ENCODE results near the gene BASP1.
"Not testable (repeated sequence)": the region's sequence is repeated elsewhere in the genome, so short reads cannot be mapped to it uniquely, and the experiment has no call there.

The BASP1 gene

DNA sequence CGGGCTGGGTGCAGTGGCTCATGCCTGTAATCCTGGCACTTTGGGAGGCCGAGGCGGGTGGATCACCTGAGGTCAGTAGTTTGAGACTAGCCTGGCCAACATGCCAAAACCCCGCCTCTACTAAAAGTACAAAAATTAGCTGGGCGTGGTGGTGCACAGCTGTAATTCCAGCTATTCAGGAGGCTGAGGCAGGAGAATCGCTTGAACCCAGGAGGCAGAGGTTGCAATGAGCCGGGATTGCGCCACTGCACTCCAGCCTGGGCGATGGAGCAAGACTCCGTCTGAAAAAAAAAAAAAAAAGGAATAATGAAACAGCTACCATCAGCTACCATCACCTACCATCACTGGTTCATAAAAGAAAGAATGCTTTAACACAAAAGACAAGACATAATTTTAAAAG lies 25.9 kb upstream of the BASP1 start:
- not testable (repeated sequence) for DNase-seq

DNA sequence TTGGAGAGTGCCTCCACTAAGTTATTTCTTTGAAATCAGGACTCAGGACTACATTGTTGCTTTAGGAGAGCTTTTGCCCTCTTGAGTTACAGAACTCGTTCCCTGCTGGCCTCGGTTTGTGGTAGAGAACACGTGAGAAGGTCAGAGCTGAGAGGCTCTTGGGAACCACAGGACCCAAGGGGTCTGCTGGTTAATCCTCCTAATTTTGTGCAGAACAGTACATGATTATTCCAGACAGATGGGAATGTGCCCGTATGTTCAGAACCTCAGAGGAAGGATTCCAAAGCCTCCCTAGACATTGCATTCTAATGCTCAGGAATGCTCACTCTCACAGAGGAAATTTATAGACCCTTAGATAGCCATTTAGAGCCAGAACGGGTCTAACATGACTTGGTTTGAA lies 25.2 kb upstream of the BASP1 start:
- no peak for DNase-seq

DNA sequence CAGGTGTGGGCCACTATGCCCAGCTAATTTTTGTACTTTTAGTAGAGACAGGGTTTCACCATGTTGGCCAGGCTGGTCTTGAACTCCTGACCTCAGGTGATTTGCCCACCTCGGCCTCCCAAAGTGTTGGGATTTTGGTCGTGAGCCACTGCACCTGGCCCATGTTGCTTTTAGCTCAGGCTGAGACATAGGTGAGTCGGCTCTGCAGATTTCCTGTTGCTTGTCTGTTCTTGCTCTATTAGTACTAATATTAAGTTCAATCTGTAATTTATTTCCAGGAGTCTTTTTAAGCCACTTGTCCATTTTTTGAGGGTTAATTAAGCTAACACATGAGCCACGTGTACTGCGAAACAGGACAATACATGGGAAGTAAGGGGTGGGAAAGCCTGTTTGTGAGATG lies 21.4 kb upstream of the BASP1 start:
- DNase-seq, result no peak

DNA sequence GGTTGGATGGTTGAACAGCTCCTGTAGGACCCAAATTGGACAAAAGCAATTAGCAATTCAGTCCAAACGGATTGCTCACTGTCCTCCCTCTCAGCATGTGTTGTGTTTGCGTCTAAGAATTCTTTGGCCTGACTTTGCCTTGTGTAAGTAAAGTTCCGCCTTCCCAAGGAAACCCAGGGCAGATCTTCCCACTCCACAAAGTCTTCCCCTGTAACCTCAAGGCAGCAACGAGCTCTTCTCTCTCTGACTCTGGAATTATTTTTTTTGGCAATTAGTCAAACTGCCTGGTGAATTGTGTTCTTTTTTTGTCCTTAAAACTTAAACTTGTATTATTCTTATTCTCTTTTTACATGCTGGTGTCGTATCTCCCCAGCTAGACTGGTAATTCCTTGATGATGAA lies 20.7 kb upstream of the BASP1 start:
- no peak for DNase-seq

DNA sequence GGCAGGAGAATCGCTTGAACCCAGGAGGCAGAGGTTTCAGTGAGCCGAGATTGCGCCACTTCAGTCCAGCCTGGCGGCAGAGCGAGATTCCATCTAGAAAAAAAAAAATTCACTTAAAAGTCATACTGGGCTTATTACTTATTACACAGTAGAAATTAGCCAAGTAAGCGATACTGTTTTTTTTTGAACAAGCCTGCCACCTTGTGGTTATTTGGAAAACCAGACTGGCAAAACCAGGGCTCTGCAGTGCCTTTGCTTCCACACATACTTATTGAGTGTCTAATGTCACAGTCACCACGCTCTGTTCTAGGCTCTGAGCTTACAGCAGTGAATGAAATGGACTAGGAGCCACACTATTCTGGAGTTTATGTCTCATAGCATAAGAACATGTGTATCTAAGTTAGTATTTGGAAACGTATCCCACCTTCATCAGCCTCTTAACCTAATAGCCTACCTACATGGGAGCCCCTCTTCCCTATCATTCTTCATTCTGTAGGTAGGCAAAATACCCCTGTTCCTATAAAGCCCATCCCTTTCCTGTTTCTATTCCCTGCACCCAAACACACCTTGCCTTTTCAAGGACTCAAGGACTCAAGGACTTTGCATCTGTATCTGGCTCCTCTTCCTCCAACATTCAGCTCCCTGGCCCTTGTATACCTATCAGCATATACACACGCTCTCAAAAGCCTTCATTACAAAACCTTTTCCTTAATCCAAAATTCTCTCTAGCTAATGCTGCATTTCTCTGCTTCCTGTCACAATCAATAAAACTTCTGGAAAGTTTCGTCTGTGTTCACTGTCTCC lies 13.9 kb upstream of the BASP1 start:
- DNase-seq, result peak; percentile 45 to 69 (median 69)

DNA sequence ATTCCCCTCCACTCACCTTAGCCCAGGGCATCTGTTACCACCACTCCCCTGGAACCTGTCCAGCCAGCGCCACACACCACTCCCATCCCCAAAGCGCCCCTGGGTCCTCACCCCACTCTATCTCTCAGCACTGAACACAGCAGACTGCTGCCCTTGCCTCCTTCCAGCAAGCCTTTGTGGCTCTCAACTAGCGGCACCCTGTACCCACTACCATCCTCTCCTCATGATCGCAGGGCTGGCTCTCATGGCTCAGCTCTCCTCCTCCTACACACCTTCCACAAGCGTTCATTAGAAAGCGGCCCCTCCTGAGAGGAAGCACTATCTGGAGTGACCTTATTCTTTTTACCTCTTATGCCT lies 13.3 kb upstream of the BASP1 start:
- DNase-seq, result no peak

DNA sequence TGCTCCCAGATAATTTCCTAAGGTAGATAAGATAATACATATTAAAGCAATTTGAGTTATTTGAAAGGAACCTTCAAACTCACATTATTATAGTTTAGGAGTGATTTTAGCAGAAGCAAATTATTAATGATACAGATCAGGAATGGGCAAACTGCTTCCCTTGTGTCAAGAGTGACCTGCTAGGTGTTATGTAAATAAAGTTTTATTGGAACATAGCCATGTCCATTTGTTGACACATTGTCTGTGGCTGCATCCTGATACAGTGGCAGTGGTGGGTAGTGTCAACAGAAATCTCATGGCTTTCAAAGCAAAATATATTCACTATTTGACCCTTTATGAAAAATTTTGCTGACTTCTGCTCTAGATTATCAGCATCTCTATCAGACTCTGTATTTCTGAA lies 11.4 kb upstream of the BASP1 start:
- no peak for DNase-seq

DNA sequence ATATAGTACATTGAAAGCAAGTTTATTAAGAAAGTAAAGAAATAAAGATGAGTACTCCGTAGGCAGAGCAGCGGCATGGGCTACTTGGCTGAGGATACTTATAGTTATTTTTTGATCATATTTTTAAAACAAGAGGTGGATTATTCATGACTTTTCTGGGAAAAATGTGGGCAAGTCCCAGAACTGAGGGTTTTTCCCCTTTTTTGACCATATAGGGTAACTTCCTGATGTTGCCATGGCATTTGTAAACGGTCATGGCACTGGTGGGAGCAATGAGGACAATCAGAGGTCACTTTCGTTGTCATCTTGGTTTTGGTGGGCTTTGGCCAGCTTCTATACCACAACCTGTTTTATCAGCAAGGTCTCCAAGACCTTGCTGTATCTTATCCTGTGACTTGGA lies 5.2 kb upstream of the BASP1 start:
- peak; percentile 49 to 79 (median 63) for DNase-seq

DNA sequence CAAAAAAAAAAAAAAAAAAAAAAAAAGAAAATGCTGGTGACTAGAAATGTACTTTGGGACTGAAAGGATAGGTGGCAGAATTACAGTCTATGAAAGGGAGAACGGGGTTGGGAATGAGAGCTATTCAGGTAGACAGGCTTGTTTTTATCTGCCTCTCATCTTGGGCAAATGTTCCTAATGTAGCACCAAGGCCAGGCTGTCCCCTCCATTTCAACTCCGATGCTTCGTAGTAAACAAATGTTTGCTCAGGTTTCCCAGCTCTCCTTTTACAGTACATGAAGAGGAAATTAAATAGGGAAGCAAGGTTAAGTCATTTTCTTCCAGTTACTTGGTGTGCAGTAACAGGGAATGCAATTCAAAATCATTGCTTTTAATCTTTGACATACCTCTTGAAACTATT lies 4.4 kb upstream of the BASP1 start:
- DNase-seq, result peak in 1 of 3 donors; percentile 48

DNA sequence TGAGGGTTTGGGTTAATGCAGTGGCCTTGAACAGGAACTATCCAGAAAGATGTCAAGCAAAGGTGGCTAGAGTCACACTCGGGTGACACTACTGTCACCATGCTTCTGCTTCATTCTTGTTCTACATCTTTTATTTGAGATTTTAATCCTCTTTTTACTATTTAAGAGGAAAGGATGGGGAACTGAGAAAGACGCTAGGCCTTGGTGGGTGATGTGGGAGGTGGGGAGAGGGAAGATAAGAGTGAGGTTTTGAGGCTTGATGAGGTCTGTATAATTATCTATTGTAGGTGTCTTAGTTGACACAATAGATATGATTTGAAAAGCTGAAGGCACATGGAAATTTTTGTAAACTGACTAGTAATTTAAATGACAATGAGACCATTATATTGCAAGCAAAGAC lies 3.5 kb upstream of the BASP1 start:
- no peak for DNase-seq

DNA sequence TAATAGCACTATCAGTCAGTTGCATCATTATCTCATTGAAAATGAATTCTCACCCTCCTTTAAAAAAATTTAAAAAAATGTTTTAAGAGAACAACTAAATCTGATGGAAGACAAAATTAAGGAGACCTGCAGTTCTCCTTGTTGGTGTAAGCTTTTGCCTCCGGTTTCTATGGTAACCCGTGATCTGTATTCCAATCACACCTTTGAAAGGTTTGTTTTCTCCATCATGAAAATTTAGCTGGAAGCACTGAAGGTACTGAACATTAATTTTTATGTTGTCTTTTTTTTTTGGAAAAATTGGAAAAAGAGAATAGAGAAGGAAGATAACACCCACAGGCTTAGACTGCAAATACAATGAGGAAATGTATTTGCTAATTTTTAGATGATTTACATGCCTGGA lies 2.5 kb upstream of the BASP1 start:
- DNase-seq, result no peak

DNA sequence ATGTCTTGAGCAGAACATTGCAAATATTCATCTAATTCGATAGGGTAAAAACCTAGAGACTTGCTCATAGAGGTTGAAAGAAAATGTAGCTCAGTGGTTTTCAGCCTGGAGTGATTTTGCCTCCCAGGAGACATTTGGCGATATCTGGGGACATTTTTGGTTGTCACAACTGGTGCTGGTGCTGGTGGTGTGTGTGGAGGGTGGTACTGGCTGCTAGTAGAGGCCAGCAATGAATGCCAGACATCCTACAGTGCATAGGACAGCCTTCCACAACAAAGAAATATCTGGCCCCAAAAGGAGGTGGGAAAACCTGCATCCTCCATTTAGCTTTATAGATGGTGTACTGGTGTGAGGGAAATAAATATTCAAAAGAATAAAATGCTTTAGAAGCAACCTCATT lies 2.1 kb upstream of the BASP1 start:
- no peak for DNase-seq

DNA sequence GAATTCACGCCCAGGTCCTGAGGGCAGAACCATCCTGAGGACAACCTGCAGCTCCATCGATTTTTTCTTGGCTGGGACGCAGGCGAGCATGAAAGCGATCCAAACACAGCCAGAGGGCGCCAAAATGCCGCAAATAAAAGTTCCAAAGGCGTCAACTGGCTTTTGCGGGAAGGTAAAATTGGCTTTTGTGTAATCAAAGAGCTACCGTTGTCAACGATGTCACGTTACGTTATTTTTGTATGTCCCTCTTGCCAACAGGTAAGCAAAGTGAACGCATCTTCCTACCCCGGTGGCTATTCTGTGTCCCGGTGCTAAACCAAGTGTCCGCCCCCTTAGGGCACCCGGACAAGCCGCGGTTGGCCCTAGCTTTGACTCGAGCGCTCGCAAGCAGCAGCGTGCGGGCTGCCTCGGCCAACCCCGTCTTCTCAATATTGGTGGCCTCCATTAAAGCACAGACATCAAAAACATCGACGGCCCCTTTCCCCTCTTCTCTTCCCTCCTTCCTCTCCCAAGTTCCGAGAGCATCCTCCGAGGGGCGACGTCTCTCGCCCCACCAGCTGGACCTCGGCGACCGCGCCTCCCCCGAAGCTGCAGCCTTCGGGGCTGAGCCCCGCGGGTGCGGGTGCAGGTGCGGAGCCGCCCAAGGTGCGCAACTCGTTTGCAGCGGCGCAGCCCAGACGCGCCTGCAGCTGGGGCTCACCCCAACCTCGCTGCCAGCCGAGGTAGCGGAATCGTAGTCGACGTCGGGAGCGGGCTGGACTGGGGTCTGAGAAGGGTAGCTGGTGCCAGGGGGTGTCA lies 1.1 kb upstream of the BASP1 start:
- peak; percentile 89 to 94 (median 91) for DNase-seq

DNA sequence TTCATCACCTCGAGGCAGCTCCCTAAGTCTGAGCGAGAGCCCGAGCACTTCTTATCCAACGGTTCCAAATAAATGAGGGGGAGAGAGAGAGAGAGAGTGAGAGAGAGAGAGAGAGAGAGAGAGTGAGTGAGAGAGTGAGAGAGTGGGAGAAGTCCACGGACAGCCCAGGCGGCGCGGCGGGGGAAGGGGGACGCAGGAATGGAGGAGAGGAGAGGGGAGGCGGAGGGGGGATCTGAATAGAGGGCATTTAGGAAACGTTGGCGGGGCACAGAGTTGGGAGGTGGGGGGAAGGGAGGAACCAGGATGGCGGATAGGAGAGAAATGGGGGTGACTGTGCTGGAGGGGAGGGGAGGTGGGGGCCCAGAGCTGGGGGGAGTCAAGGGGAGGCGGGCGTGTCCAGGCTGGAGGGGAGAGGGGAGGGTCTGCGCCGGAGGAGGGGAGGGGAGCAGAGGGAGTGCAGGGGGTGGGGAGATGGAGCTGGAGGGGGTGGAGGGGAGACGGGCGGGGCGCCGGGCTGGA lies 398 bp upstream of the BASP1 start:
- peak in 1 of 3 donors; percentile 45 for DNase-seq

DNA sequence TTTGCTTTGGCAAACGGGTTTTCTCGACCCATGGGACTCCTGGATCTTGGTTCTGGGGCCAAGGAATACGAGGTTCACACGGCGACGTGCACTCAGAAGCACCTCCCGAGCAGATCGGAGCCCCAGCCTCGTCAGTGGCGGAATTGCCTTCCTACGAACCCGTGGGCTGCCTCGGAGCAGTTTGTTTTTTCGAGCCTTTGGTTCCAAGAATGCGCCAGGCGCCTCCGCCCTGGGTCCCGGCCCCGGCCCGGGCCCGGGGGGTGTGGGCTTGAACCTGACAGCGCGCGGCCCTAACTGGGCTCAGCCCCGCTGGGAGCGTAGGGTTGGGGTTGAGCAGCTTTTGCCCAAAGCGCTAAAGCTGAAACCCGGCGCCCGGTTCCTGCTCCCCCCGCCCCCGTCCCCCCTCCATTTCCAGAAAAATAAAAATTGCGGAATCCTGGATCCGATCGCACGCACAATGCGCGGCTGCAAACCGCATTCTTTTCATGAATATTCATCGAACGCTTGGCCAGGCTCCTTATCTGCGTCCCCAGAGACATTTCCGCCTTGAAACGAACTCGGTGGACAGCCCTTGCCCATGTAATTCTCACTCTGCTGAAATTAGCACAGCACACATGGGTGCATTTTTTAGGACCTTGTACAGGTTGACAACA lies 1.0 kb downstream of the BASP1 start:
- peak; percentile 44 to 60 (median 54) for DNase-seq

DNA sequence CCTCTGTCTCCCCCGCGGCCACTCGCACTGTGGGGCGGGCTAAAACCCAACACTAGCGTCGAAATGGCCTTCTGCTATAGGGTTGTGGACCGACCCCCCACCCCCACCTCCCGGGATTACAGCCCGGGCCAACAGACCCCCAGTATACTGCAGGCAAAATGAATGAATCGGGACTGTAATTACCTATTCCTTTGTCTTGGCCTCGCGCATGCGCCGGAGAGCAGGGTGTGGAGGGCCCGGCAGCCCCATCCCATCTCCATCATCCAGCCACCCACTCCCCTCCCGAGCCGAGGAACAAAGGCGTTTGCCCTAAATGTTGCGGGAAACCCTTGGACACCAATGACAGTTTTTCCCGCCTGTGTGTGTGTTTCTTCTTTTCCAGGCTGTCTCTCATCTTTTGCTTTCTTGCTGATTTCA lies 1.6 kb downstream of the BASP1 start:
- peak; percentile 49 to 64 (median 51) for DNase-seq

DNA sequence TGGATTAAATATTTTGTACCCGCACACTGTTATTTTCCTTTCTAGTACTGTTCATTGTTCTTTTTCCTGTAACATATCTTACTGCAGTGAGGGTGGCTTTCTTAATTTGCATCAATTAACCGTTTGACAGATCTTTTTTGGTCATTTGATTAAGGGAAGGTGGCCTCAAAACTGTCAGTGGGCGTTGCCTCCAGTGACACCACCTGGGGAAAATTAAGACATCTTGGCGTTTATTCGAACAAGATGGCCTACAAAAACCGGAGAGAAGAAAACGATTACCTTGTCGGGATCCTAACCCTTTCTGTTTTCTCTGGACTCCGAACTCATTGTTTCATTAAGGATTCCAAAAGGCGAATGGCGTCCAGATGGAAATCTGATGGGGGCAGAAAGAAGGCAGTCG lies 2.0 kb downstream of the BASP1 start:
- no peak for DNase-seq

DNA sequence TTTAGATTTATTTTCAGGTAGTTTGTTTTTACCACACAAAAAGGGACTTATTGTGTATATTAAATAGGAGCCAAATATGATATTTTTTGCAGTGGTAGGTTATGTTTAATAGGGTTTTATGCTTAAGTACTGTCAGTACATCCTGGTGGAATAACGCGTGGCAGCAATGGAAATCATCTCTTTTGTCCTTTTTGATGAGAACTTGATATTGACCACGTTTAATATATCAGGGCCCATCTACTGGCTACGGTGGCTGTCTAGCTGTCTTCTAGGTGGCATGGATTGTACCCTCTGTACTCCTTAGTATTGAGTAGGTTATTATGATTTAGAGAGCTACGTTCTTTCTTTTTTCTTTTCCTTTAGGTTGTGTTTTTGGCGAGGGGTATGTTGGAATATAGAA lies 2.6 kb downstream of the BASP1 start:
- DNase-seq, result no peak

DNA sequence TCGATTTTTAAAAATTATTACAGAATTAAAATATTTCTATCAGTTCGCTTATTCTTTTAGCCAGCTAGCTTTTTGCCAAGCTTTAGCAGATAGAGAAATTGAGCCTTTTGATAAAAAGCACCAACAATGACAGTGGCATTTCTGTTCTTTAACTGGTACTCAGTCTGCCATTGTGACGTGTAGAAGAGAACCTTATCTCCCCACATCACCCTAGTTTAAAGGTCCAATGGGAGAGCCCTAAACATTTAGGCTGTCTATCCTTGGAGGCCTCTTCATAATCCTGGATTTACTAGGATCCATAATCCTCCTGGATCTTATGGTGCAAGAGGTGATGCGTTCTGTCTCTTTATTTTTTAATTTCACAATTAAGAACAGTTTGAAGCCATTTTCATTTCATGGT lies 3.0 kb downstream of the BASP1 start:
- no peak for DNase-seq

DNA sequence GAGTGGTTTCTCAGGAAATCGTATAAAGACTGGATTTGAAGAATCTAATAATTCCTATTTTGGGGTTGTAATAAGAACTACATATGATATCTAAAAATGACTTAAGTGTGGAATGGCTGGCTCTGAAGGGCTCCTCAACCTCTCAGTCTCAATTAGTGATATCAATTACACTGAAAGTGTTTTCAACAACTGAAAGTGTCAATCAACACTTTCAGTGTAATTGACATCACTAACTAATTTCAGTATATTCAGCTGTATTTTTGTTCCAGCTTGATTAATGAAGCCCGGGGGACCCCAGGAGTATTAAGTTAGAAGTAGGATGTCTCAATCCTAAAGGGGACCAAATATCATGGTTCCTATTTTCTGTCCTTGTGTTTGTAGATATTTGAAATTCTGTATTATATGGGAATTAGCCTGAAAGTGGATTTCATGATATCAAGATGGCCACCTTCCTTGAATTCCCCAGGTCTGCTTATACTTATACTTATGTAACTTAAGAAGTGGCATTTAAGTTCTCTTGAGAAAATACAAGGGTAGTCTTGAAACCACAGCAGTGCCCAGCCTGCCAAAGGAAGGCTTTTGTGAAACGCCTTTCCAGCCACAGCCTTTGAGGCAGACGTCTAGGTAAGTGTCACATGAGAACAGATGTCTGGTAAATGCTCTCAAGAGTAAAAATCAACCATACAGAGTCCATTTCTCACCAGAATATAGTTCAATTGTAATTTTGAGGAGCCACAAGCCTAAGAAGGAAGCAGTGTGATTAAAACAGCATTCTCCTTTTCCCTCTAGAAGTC lies 4.6 kb downstream of the BASP1 start:
- no peak for DNase-seq

DNA sequence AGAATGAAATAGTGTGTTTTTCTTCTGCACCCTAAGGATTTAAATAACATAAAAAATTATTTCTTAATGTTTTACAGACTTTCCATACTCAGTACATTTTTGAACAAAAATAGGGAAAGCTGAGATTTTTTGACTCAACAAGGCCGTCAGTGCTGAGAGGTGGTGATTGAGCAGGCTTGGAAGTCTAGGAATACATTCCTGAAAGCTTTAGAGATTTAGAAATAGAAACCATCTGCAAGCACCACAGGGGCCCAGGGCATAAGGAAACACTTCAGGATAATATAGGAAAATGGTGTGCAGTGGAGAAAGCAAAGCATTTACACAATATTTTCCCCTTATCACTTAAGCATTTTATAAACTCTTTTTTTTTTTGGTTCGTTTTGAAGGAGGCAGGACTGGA lies 5.2 kb downstream of the BASP1 start:
- DNase-seq, result no peak

DNA sequence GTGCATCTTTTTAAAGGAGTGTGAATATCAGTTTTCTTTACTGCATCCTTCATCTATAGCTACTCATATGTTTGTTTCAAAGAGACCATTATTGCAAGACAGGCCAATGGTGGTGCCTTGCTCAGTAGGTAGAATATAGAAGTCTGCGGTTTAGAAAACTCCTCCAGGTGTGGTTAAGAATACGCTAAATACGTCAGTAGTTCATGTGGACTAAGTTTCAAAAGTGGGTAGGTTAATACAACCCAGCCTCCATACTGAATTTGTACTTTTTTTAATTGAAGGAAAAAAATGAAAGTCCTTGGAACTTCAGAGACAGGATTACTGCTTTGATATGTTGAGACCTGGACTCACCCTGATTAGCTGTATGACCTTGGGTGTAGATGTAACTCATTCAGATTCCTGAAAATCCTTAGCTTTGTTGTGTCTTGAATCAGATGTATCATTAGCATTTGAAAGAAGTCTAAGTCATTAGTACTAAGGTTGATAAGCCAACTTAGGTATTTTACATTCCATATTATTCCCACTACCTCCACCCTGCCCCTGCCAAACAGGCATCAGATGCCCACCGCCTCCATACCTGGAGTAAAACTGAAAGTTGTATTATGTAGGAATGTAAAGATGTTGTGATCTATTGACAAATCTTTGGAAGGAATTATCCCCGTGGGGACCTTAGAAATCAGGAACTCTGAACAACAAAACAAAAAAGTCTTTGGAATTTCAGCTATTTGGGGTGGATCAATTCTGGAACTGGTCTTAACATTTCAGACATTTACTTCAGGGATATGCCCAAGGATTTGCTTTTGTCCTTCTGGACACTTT lies 6.1 kb downstream of the BASP1 start:
- no peak for DNase-seq
